Measurements from ENCODE around the gene FAF1. TPM values are rescaled to one million over a fixed set of nuclear protein-coding genes. Genes with fewer than 3 reads are reported as not detected.
"Not testable (repeated sequence)": the region's sequence is repeated elsewhere in the genome, so short reads cannot be mapped to it uniquely, and the experiment has no call there.

FAF1 gene
- total and polyA plus RNA-seq, 8 donors = 20.1 to 144 (median 27.4) TPM

DNA sequence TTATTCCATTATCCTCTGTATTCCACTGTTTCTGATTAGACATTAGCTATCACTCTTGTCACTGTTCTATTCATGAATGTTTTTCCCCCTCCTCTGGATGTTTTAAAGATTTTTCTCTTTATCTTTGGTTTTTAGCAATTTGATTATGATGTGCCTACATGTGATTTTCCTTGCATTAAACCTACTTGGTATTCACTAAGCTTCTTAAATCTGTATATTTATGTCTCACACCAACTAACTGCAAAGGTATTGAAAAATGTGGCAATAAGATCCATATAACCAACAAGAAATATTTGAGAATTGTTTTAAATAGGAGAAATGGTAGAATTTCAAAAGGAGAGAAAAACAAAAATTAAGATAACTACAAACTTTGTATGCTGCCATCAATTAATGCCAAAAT, 25.2 kb downstream of the FAF1 start:
- DNase-seq = no peak
- TF ChIP-seq EP300 (IDR thresholded peaks at IDR 0.05) = no peak
- TF ChIP-seq, protein P1, sequence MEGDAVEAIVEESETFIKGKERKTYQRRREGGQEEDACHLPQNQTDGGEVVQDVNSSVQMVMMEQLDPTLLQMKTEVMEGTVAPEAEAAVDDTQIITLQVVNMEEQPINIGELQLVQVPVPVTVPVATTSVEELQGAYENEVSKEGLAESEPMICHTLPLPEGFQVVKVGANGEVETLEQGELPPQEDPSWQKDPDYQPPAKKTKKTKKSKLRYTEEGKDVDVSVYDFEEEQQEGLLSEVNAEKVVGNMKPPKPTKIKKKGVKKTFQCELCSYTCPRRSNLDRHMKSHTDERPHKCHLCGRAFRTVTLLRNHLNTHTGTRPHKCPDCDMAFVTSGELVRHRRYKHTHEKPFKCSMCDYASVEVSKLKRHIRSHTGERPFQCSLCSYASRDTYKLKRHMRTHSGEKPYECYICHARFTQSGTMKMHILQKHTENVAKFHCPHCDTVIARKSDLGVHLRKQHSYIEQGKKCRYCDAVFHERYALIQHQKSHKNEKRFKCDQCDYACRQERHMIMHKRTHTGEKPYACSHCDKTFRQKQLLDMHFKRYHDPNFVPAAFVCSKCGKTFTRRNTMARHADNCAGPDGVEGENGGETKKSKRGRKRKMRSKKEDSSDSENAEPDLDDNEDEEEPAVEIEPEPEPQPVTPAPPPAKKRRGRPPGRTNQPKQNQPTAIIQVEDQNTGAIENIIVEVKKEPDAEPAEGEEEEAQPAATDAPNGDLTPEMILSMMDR (IDR thresholded peaks at IDR 0.05) = no peak
- TF ChIP-seq POLR2A (IDR thresholded peaks at IDR 0.05) = no peak
- no peak for TF ChIP-seq POLR2AphosphoS5 (IDR thresholded peaks at IDR 0.05)
- peaks cover 0 to 4% (median 0%) of the 10 kb centered on the region in 4 donors for H3K36me3 ChIP-seq
- intact Hi-C loops (cut with DNase I; ENCODE audit: low total_unique reads) = no loop called here
- no peak overlapping the region for H3K4me3 ChIP-seq
- peaks cover 0 to 12% (median 8%) of the 10 kb centered on the region in 4 donors for H3K4me1 ChIP-seq
- no peaks in the 10 kb centered on the region for H3K9me3 ChIP-seq
- H3K27ac ChIP-seq = no peak overlapping the region
- no peaks in the 10 kb centered on the region for H3K27me3 ChIP-seq

DNA sequence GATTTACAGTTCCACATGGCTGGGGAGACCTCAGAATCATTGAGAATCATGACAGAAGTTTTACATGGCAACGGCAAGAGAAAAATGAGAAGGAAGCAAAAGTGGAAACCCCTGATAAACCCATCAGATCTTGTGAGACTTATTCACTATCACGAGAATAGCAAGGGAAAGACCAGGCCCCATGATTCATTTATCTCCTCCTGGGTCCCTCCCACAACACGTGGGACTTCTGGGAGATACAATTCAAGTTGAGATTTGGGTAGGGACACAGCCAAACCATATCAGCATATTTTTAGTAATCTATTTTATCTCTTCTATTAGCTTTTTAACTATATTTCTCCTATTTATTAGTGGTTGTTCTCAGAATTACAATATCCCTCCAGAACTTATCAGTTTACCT, 26.3 kb downstream of the FAF1 start:
- H3K36me3 ChIP-seq; H3K9me3 ChIP-seq; H3K27ac ChIP-seq; intact Hi-C loops (cut with DNase I; ENCODE audit: low total_unique reads); H3K4me3 ChIP-seq; DNase-seq; H3K27me3 ChIP-seq: not testable (repeated sequence)
- 73 to 81% (median 77%) methylated on average over 3 of the region's 3 CpGs for WGBS, 5 donors
- peaks cover 0 to 13% (median 8%) of the 10 kb centered on the region in 4 donors for H3K4me1 ChIP-seq

DNA sequence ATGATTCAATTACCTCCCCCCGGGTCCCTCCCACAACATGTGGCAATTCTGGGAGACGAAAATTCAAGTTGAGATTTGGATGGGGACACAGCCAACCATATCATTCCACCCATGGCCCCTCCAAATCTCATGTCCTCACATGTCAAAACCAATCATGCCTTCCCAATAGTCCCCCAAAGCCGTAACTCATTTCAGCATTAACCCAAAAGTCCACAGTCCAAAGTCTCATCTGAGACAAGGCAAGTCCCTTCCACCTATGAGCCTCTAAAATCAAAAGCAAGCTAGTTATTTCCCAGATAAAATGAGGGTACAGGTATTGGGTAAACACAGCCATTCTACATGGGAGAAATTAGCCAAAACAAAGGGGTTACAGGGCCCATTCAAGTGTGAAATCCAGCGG, 28.0 kb downstream of the FAF1 start:
- H3K9me3 ChIP-seq; DNase-seq; intact Hi-C loops (cut with DNase I; ENCODE audit: low total_unique reads); H3K36me3 ChIP-seq; H3K27me3 ChIP-seq; H3K4me3 ChIP-seq; H3K27ac ChIP-seq: not testable (repeated sequence)
- 91 to 99% (median 97%) methylated on average over 4 of the region's 4 CpGs for WGBS, 5 donors
- H3K4me1 ChIP-seq = peaks cover 0 to 13% (median 8%) of the 10 kb centered on the region in 4 donors

DNA sequence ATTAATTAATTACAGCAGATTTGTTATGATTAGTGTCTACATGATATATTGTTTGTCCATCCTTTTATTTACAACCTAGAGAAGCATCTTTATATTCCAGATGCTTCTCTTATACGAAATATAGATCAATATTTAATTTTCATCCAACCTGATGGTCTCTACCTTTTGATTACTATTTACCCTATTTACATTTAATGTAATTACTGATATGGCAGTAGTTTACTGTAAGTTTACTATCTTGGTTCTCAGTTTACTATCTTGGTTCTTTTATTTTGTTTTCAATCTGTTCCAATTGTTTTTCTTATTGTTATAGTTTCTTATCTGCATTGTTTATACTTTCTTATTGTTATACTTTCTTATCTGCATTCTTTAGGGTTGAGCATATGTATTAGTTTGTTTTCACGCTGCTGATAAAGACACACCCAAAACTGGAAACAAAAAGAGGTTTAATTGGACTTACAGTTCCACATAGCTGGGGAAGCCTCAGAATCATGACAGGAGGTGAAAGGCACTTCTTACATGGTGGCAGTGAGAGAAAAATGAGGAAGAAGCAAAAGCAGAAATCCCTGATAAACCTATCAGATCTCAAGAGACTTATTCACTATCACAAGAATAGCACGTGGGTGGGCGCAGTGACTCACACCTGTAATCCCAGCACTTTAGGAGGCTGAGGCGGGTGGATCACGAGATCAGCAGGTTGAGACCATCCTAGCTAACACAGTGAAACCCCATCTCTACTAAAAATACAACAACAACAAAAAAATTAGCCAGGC, 28.9 kb downstream of the FAF1 start:
- intact Hi-C loops (cut with DNase I; ENCODE audit: low total_unique reads) = no loop called here
- TF ChIP-seq POLR2AphosphoS5 (IDR thresholded peaks at IDR 0.05) (no peak), POLR2A (IDR thresholded peaks at IDR 0.05) (no peak), EP300 (IDR thresholded peaks at IDR 0.05) (no peak)
- TF ChIP-seq, protein P1 (IDR thresholded peaks at IDR 0.05) = no peak
- Histone ChIP-seq H3K9me3 (no peaks in the 10 kb centered on the region), H3K36me3 (peaks cover 0 to 4% (median 0%) of the 10 kb centered on the region in 4 donors), H3K27me3 (no peaks in the 10 kb centered on the region), H3K4me3 (no peak overlapping the region), H3K27ac (no peak overlapping the region), H3K4me1 (peaks cover 0 to 6% (median 6%) of the 10 kb centered on the region in 4 donors)
- 69 to 78% (median 75%) methylated on average over 6 of the region's 6 CpGs for WGBS, 5 donors
- no peak for DNase-seq

DNA sequence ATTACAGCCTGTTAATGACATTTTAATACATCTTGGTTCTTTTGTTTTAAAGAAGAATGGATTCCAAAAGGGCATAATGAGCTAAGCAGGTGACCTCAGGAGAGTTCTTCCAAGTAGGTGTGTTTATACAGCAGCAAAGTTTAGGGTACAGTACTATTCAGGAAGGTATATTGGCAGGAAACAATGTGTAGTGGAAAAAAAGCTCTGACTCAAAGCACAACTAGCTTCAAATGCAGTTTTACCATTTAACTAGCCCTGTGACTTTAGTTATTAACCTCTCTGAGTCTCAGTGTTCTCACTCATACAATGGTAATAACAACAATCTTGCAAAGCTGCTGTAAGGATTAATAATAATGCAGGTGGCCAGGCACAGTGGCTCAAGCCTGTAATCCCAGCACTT, 29.9 kb downstream of the FAF1 start:
- Histone ChIP-seq H3K9me3 (no peaks in the 10 kb centered on the region), H3K27ac (no peak overlapping the region), H3K4me1 (peaks cover 0 to 6% (median 5%) of the 10 kb centered on the region in 4 donors), H3K4me3 (no peak overlapping the region), H3K36me3 (peaks cover 0 to 4% (median 0%) of the 10 kb centered on the region in 4 donors), H3K27me3 (no peaks in the 10 kb centered on the region)
- DNase-seq = no peak
- TF ChIP-seq POLR2A (IDR thresholded peaks at IDR 0.05) = no peak
- TF ChIP-seq POLR2AphosphoS5 (IDR thresholded peaks at IDR 0.05) = no peak
- no peak for TF ChIP-seq EP300 (IDR thresholded peaks at IDR 0.05)
- TF ChIP-seq, protein P1 (IDR thresholded peaks at IDR 0.05) = no peak
- intact Hi-C loops (cut with DNase I; ENCODE audit: low total_unique reads) = no loop called here
